Endothelial cell of umbilical vein (primary cell): ENCODE data around the gene OR10G4. TPM values are rescaled to one million over a fixed set of nuclear protein-coding genes. Genes with fewer than 3 reads are reported as not detected.

Source experiments
- BruUV-seq: library from RNA; stranded (reverse); fragments of 400-500 nt; replicated peaks from 2 replicates; lab custom pipeline; 2021; lab: Mats Ljungman, UMichigan
- CTCF ChIA-PET: fragments of 300-600, 350-600 bp; sonication (Branson Sonifier 250); formaldehyde crosslinking; loops from one replicate; lab custom pipeline; 2021; ENCODE audit warnings: antibody characterized with exemption, inconsistent platforms; lab: Charles Lee
- POLR2A ChIA-PET: fragments of 300-600, 350-600 bp; sonication (Branson Sonifier 250); formaldehyde crosslinking; loops from one replicate; lab custom pipeline; 2021; ENCODE audit warnings: antibody characterized with exemption, inconsistent platforms; lab: Charles Lee
- DNase-seq: peaks from one replicate; pipeline ENCODE4 v3.0.0-alpha.2; 2011; ENCODE audit warnings: low read depth, low spot score
- FAIRE-seq: peaks from 2 replicates; lab custom pipeline; 2011; peaks lifted over from hg19 to GRCh38; lab: Jason Lieb, UNC
- H2AFZ ChIP-seq: 2 replicates; pipeline ENCODE4 v1.6.0; 2012; ENCODE audit warnings: low read depth, low read length, control low read depth, inconsistent platforms
- H3K27ac ChIP-seq: 2 replicates; pipeline ENCODE4 v1.5.1; 2011; ENCODE audit warnings: low read depth, mild to moderate bottlenecking, control low read depth, low read length, moderate library complexity; ENCODE audit not compliant: insufficient read depth
- H3K27me3 ChIP-seq, 2 experiments: 2 replicates each; pipeline versions ENCODE4 v1.6.0 to v1.6.1; 2011; ENCODE audit warnings: low read length in 2 of 2, mixed read lengths in 1 of 2; ENCODE audit not compliant: control insufficient read depth in 2 of 2, insufficient read depth in 2 of 2
- H3K36me3 ChIP-seq, 2 experiments: 2 replicates in 1 of 2; 3 replicates in 1 of 2; pipeline ENCODE4 v1.5.1; 2011; ENCODE audit warnings: low read length in 2 of 2, mild to moderate bottlenecking in 1 of 2, moderate library complexity in 1 of 2; ENCODE audit not compliant: control insufficient read depth in 2 of 2, insufficient read depth in 2 of 2; ENCODE audit errors: extremely low read depth in 1 of 2
- H3K4me1 ChIP-seq: 3 replicates; pipeline ENCODE4 v1.5.1; 2011; ENCODE audit warnings: mild to moderate bottlenecking, low read length; ENCODE audit not compliant: control insufficient read depth, insufficient read depth; ENCODE audit errors: extremely low read depth
- H3K4me2 ChIP-seq: 2 replicates; pipeline ENCODE4 v1.6.1; 2011; ENCODE audit warnings: low read length, control low read depth, mixed read lengths; ENCODE audit not compliant: insufficient read depth
- H3K4me3 ChIP-seq, 3 experiments: fragments of 200-600 bp in 1 of 3; sonication (generic), shearing (Covaris generic) in 1 of 3; replicated peaks in 1 of 3; 2 replicates each; pipeline ENCODE4 v1.5.1; 2011 to 2016; ENCODE audit warnings: control low read depth in 3 of 3, low read length in 3 of 3, mild to moderate bottlenecking in 2 of 3, inconsistent platforms in 1 of 3, low read depth in 1 of 3, moderate library complexity in 1 of 3; ENCODE audit not compliant: insufficient read depth in 1 of 3
- H3K79me2 ChIP-seq: 2 replicates; pipeline ENCODE4 v1.6.0; 2012; ENCODE audit warnings: low read length, inconsistent platforms; ENCODE audit not compliant: control insufficient read depth, insufficient read depth
- H3K9ac ChIP-seq: replicated peaks from 2 replicates; pipeline ENCODE3; 2011; ENCODE audit warnings: low read length, control low read depth; ENCODE audit not compliant: insufficient read depth; ENCODE audit errors: extremely low read depth
- H3K9me1 ChIP-seq: replicated peaks from 3 replicates; pipeline ENCODE4 v1.6.0; 2011; ENCODE audit warnings: mild to moderate bottlenecking, low read length; ENCODE audit not compliant: control insufficient read depth, insufficient read depth; ENCODE audit errors: extremely low read depth
- H3K9me3 ChIP-seq: replicated peaks from 2 replicates; pipeline ENCODE4 v1.5.1; 2012; ENCODE audit warnings: low read length, inconsistent platforms; ENCODE audit not compliant: control insufficient read depth, insufficient read depth
- H4K20me1 ChIP-seq: replicated peaks from 2 replicates; pipeline ENCODE3; 2011; ENCODE audit warnings: mild to moderate bottlenecking, low read length; ENCODE audit not compliant: control insufficient read depth, insufficient read depth; ENCODE audit errors: extremely low read depth
- CTCF ChIP-seq, 2 donors: IDR thresholded peaks; 1 replicate in 1 of 2; 2 replicates in 1 of 2; pipeline ENCODE4 v1.5.1; 2011; ENCODE audit warnings: low read length in 2 of 2, mild to moderate bottlenecking in 2 of 2, moderate library complexity in 2 of 2, control low read depth in 1 of 2, inconsistent platforms in 1 of 2, low read depth in 1 of 2; ENCODE audit not compliant: insufficient read depth in 1 of 2; ENCODE audit errors: extremely low read depth in 1 of 2
- EZH2 ChIP-seq: IDR thresholded peaks from 2 replicates; pipeline ENCODE4 v1.6.1; 2012; ENCODE audit warnings: borderline replicate concordance, low read depth, mild to moderate bottlenecking, moderate library complexity, low read length, inconsistent platforms; ENCODE audit not compliant: severe bottlenecking
- FOS ChIP-seq: IDR thresholded peaks from 2 replicates; pipeline ENCODE4 v1.6.1; 2011; ENCODE audit warnings: mild to moderate bottlenecking, low read length, moderate library complexity, borderline replicate concordance; ENCODE audit not compliant: insufficient read depth
- GATA2 ChIP-seq: IDR thresholded peaks from 2 replicates; pipeline ENCODE4 v1.7.0; 2011; ENCODE audit warnings: low read depth, mild to moderate bottlenecking, moderate library complexity, mixed read lengths, low read length; ENCODE audit not compliant: insufficient read length, insufficient read depth
- JUN ChIP-seq: IDR thresholded peaks from 2 replicates; pipeline ENCODE4 v1.6.1; 2011; ENCODE audit warnings: borderline replicate concordance, low read depth; ENCODE audit not compliant: insufficient read length, insufficient read depth
- MYC ChIP-seq: IDR thresholded peaks from one replicate; pipeline ENCODE4 v1.6.1; 2011; ENCODE audit warnings: mild to moderate bottlenecking, low read depth, low read length
- POLR2A ChIP-seq: IDR thresholded peaks from 2 replicates; pipeline ENCODE4 v1.6.1; 2012; ENCODE audit warnings: low read depth, mild to moderate bottlenecking, control low read depth, low read length
- POLR2AphosphoS5 ChIP-seq: IDR thresholded peaks from 2 replicates; pipeline ENCODE4 v1.6.1; 2012; ENCODE audit warnings: low read depth, mild to moderate bottlenecking, control low read depth, low read length, moderate library complexity; ENCODE audit not compliant: insufficient read depth
- dilution Hi-C: fragments of 300-500 bp; cut with MboI; formaldehyde crosslinking; loops from one replicate; pipeline ENCODE4 v1.15.0; 2019; ENCODE audit warnings: low sequenced_read_pairs; ENCODE audit not compliant: extremely low pct_ligation_motif_present
- intact Hi-C: fragments of 100-400 bp; cut with micrococcal nuclease; formaldehyde crosslinking; loops from one replicate; pipeline ENCODE4 v1.10.0; 2022
- polyA plus RNA-seq, 4 experiments: library from polyadenylated mRNA; depleted of rRNA in 3 of 4; stranded (reverse) in 3 of 4; unstranded in 1 of 4; fragments of >200 nt; gene quantifications; 2 replicates each; pipeline versions ENCODE4 v1.2.1 to v1.2.3, GENCODE V29; 2011 to 2012; ENCODE audit warnings: missing spikeins in 1 of 4
- total RNA-seq: library from RNA; stranded (reverse); gene quantifications from 2 replicates; pipeline ENCODE4 v1.2.3, GENCODE V29; 2021

Gene OR10G4
- total and polyA plus RNA-seq, 2 donors (not counting 3 experiments of a cell fraction or from before 2014, with no cell fraction given): not detected

GRCh38 chr11:124036666-124037065, 23.9 kb downstream of the OR10G4 start:
- H3K4me1 ChIP-seq: no peaks in the 10 kb centered on the region
- H4K20me1 ChIP-seq: no peaks in the 10 kb centered on the region
- no peaks in the 10 kb centered on the region for H3K36me3 ChIP-seq
- ChIA-PET CTCF (interaction anchor here (0.7 kb wide), 1 partner anchor 9 kb away, joined by 3 read pairs; no protein-coding TSS in a partner anchor), POLR2A (no interaction called here)
- no peaks in the 10 kb centered on the region for H3K27me3 ChIP-seq
- no peak for TF ChIP-seq FOS
- TF ChIP-seq MYC: no peak
- TF ChIP-seq EZH2: no peak
- TF ChIP-seq GATA2: no peak
- no peak for TF ChIP-seq JUN
- no peak for TF ChIP-seq POLR2AphosphoS5
- no peak for TF ChIP-seq POLR2A
- TF ChIP-seq CTCF (IDR thresholded peaks at IDR 0.05; ENCODE audit: extremely low read depth in 1 of 2, insufficient read depth in 1 of 2, low read depth in 1 of 2, low read length in 2 of 2): no peak
- no peak for DNase-seq
- H3K9me1 ChIP-seq: no peaks in the 10 kb centered on the region
- dilution Hi-C loops (no loop called here), intact Hi-C loops (loop anchor here (10.0 kb wide), 1 partner anchor 112 kb away; no protein-coding TSS in a partner anchor)
- no peak overlapping the region for H3K9ac ChIP-seq
- no peak for FAIRE-seq
- H3K4me3 ChIP-seq: no peak overlapping the region
- no peaks in the 10 kb centered on the region for H3K79me2 ChIP-seq
- no peak overlapping the region for H3K4me2 ChIP-seq
- no peak overlapping the region for H3K27ac ChIP-seq
- H2AFZ ChIP-seq: no peak overlapping the region
- H3K9me3 ChIP-seq: no peaks in the 10 kb centered on the region
- no TSS peak for BruUV-seq
